CD14-positive monocyte (primary cell): Measurements from ENCODE around the gene RELN. TPM values are rescaled to one million over a fixed set of nuclear protein-coding genes. Genes with fewer than 3 reads are reported as not detected.

Experiments used
- DNase-seq, 3 donors: peaks; one replicate each; pipeline ENCODE4 v3.0.0-alpha.2; 2011 to 2022
- H2AFZ ChIP-seq: 2 replicates; pipeline ENCODE4 v1.6.0; 2012; ENCODE audit warnings: mild to moderate bottlenecking, low read depth, low read length, inconsistent platforms; ENCODE audit not compliant: insufficient read depth, poor library complexity, severe bottlenecking
- H3K27ac ChIP-seq, 2 donors: 1 replicate in 1 of 2; 2 replicates in 1 of 2; pipeline ENCODE4 v1.5.1; 2012 to 2013; ENCODE audit warnings: low read length in 2 of 2, control low read depth in 1 of 2, inconsistent platforms in 1 of 2, low read depth in 1 of 2, mild to moderate bottlenecking in 1 of 2
- H3K27me3 ChIP-seq, 2 donors: one replicate each; pipeline versions ENCODE4 v1.6.0 to v1.6.1; 2011 to 2013; ENCODE audit warnings: low read length in 2 of 2; ENCODE audit not compliant: control insufficient read depth in 2 of 2, insufficient read depth in 2 of 2
- H3K36me3 ChIP-seq, 2 donors: replicated peaks in 1 of 2; 1 replicate in 1 of 2; 2 replicates in 1 of 2; pipeline versions ENCODE4 v1.5.1 to v1.6.1; 2012 to 2013; ENCODE audit warnings: low read length in 2 of 2, control low read depth in 1 of 2, inconsistent platforms in 1 of 2, mild to moderate bottlenecking in 1 of 2; ENCODE audit not compliant: insufficient read depth in 2 of 2, control insufficient read depth in 1 of 2
- H3K4me1 ChIP-seq, 2 donors: 1 replicate in 1 of 2; 2 replicates in 1 of 2; pipeline versions ENCODE4 v1.5.1 to v1.6.1; 2012 to 2013; ENCODE audit warnings: low read length in 2 of 2, control low read depth in 1 of 2, inconsistent platforms in 1 of 2, mild to moderate bottlenecking in 1 of 2, moderate library complexity in 1 of 2; ENCODE audit not compliant: insufficient read depth in 2 of 2, control insufficient read depth in 1 of 2
- H3K4me2 ChIP-seq: replicated peaks from 2 replicates; pipeline ENCODE3; 2012; ENCODE audit warnings: low read length, moderate library complexity, mild to moderate bottlenecking; ENCODE audit not compliant: poor library complexity, severe bottlenecking; ENCODE audit errors: extremely low read depth
- H3K4me3 ChIP-seq, 3 experiments: fragments of 200-600 bp in 1 of 3; sonication (generic) in 1 of 3; replicated peaks in 1 of 3; 1 replicate in 2 of 3; 2 replicates in 1 of 3; pipeline ENCODE4 v1.5.1; 2011 to 2013; ENCODE audit warnings: low read length in 3 of 3, mild to moderate bottlenecking in 3 of 3, control low read depth in 2 of 3, low read depth in 2 of 3, inconsistent platforms in 1 of 3, moderate library complexity in 1 of 3
- H3K79me2 ChIP-seq: 2 replicates; pipeline ENCODE4 v1.6.0; 2012; ENCODE audit warnings: mild to moderate bottlenecking, control low read depth, inconsistent platforms, low read length, moderate library complexity; ENCODE audit not compliant: insufficient read depth
- H3K9ac ChIP-seq: 2 replicates; pipeline ENCODE4 v1.6.0; 2017; ENCODE audit warnings: low read length, mild to moderate bottlenecking; ENCODE audit not compliant: insufficient read depth, poor library complexity, severe bottlenecking
- H3K9me3 ChIP-seq, 2 donors: replicated peaks in 1 of 2; 1 replicate in 1 of 2; 2 replicates in 1 of 2; pipeline versions ENCODE4 v1.5.1 to v1.6.1; 2012 to 2013; ENCODE audit warnings: low read length in 2 of 2, control low read depth in 1 of 2; ENCODE audit not compliant: control insufficient read depth in 1 of 2, insufficient read depth in 1 of 2
- H4K20me1 ChIP-seq: 2 replicates; pipeline ENCODE4 v1.6.0; 2012; ENCODE audit warnings: mild to moderate bottlenecking, low read length, control low read depth, moderate library complexity; ENCODE audit not compliant: insufficient read depth
- H3K27ac Mint-ChIP-seq, 7 donors: one replicate each; pipeline ENCODE4 v1.8.0; 2020; ENCODE audit warnings: mild to moderate bottlenecking in 7 of 7, mixed read lengths in 7 of 7, moderate library complexity in 6 of 7, inconsistent platforms in 2 of 7
- H3K27me3 Mint-ChIP-seq, 3 donors: one replicate each; pipeline ENCODE4 v1.8.0; 2021 to 2022; ENCODE audit warnings: low read depth in 3 of 3, mild to moderate bottlenecking in 3 of 3, mixed read lengths in 3 of 3, moderate library complexity in 3 of 3, inconsistent platforms in 1 of 3
- H3K36me3 Mint-ChIP-seq, 2 donors: one replicate each; pipeline ENCODE4 v1.8.0; 2020; ENCODE audit warnings: mixed read lengths in 2 of 2, inconsistent platforms in 1 of 2, mild to moderate bottlenecking in 1 of 2
- H3K4me1 Mint-ChIP-seq: one replicate; pipeline ENCODE4 v1.8.0; 2020; ENCODE audit warnings: mild to moderate bottlenecking, mixed read lengths
- H3K4me3 Mint-ChIP-seq, 2 donors: one replicate each; pipeline ENCODE4 v1.8.0; 2020; ENCODE audit warnings: mild to moderate bottlenecking in 2 of 2, mixed read lengths in 2 of 2, moderate library complexity in 1 of 2
- H3K9me3 Mint-ChIP-seq, 7 donors: one replicate each; pipeline ENCODE4 v1.8.0; 2020 to 2022; ENCODE audit warnings: mixed read lengths in 7 of 7, mild to moderate bottlenecking in 6 of 7, moderate library complexity in 6 of 7, inconsistent platforms in 2 of 7
- CTCF ChIP-seq: fragments of 200-600 bp; IDR thresholded peaks from one replicate; pipeline ENCODE4 v1.8.0; 2022; ENCODE audit warnings: antibody characterized with exemption, mild to moderate bottlenecking
- WGBS: methylation state at CpG from one replicate; pipeline ENCODE4 v1.1.5; 2013; ENCODE audit warnings: missing lambda C conversion rate; ENCODE audit not compliant: insufficient coverage; 5-methylcytosine and 5-hydroxymethylcytosine counted together
- intact Hi-C, 2 donors: fragments of 100-400 bp; cut with micrococcal nuclease; formaldehyde crosslinking; loops; one replicate each; pipeline versions ENCODE4 v1.15.0 to v1.15.1; 2023
- polyA plus RNA-seq, 3 donors: library from polyadenylated mRNA; depleted of rRNA in 1 of 3; unstranded in 2 of 3; stranded (reverse) in 1 of 3; fragments of 300-500 nt in 2 of 3; fragments of >200 nt in 1 of 3; fragmentation: Illumina TruSeq in 2 of 3; gene quantifications; 1 replicate in 2 of 3; 2 replicates in 1 of 3; pipeline ENCODE4 v1.2.3, GENCODE V29; 2012 to 2021

The RELN gene
- polyA plus RNA-seq, 3 donors = not detected

GRCh38 chr7:103764901-103765300 lies 224.6 kb downstream of the RELN start:
- Histone ChIP-seq H3K9ac (no peak overlapping the region), H3K27me3 (no peaks in the 10 kb centered on the region)

GRCh38 chr7:103762877-103763276 lies 226.6 kb downstream of the RELN start:
- H2AFZ ChIP-seq = no peak overlapping the region
- H3K4me2 ChIP-seq = no peak overlapping the region
- intact Hi-C loops = no loop called here
- H3K9me3 ChIP-seq = no peaks in the 10 kb centered on the region
- peaks cover 0 to 2% (median 2%) of the 10 kb centered on the region in 7 donors for H3K9me3 Mint-ChIP-seq
- no peak overlapping the region for H3K9ac ChIP-seq
- no peaks in the 10 kb centered on the region for H3K79me2 ChIP-seq
- no CpG with 5 or more reads among the region's 1 CpG for WGBS
- H3K36me3 ChIP-seq = no peaks in the 10 kb centered on the region
- no peak for DNase-seq
- H4K20me1 ChIP-seq = no peaks in the 10 kb centered on the region
- H3K27ac ChIP-seq = no peak overlapping the region
- no peaks in the 10 kb centered on the region for H3K4me1 ChIP-seq
- no peaks in the 10 kb centered on the region for H3K27me3 ChIP-seq
- H3K4me3 ChIP-seq = no peak overlapping the region
- no peak overlapping the region for H3K4me3 Mint-ChIP-seq
- no peaks in the 10 kb centered on the region for H3K27me3 Mint-ChIP-seq
- no peak for TF ChIP-seq CTCF
- no peak overlapping the region for H3K27ac Mint-ChIP-seq
- no peaks in the 10 kb centered on the region for H3K36me3 Mint-ChIP-seq
- no peaks in the 10 kb centered on the region for H3K4me1 Mint-ChIP-seq

More at GRCh38 chr7:103764901-103765300, 224.6 kb downstream of the RELN start:
- Histone ChIP-seq H3K36me3 (no peaks in the 10 kb centered on the region), H3K4me2 (no peak overlapping the region), H3K9me3 (no peaks in the 10 kb centered on the region), H3K27ac (no peak overlapping the region), H4K20me1 (no peaks in the 10 kb centered on the region), H3K4me3 (no peak overlapping the region), H3K4me1 (no peaks in the 10 kb centered on the region), H3K79me2 (no peaks in the 10 kb centered on the region), H2AFZ (no peak overlapping the region)
- 91% methylated on average over 7 of the region's 8 CpGs for WGBS
- intact Hi-C loops = no loop called here
- no peak overlapping the region for H3K27ac Mint-ChIP-seq
- H3K9me3 Mint-ChIP-seq = peaks cover 0 to 2% (median 2%) of the 10 kb centered on the region in 7 donors
- H3K4me1 Mint-ChIP-seq = no peaks in the 10 kb centered on the region
- no peak overlapping the region for H3K4me3 Mint-ChIP-seq
- no peak for DNase-seq
- no peaks in the 10 kb centered on the region for H3K36me3 Mint-ChIP-seq
- no peak for TF ChIP-seq CTCF
- no peaks in the 10 kb centered on the region for H3K27me3 Mint-ChIP-seq
